Panc1 (cell line): Measurements from ENCODE around the gene SLC17A2. TPM values are rescaled to one million over a fixed set of nuclear protein-coding genes. Genes with fewer than 3 reads are reported as not detected.

ENCODE experiments used
- ATAC-seq: fragments of 200-7000 bp; cut with Tn5 transposase; 2 replicates; pipeline ENCODE4 v1.9.1; 2020; ENCODE audit warnings: mild to moderate bottlenecking, moderate library complexity
- BruUV-seq: library from RNA; stranded (reverse); fragments of 400-500 nt; replicated peaks from 2 replicates; lab custom pipeline; 2021; lab: Mats Ljungman, UMichigan
- CTCF ChIA-PET: fragments of 300-600 bp; sonication (Branson Sonifier 250); formaldehyde crosslinking; loops from one replicate; lab custom pipeline; 2022; ENCODE audit warnings: antibody characterized with exemption; lab: Charles Lee
- POLR2A ChIA-PET: fragments of 300-600 bp; sonication (Branson Sonifier 250); formaldehyde crosslinking; loops from one replicate; lab custom pipeline; 2022; ENCODE audit warnings: antibody characterized with exemption; lab: Charles Lee
- DNase-seq: peaks from one replicate; pipeline ENCODE4 v3.0.0-alpha.2; 2010; ENCODE audit warnings: low read depth, low spot score
- H3K27ac ChIP-seq: 2 replicates; pipeline ENCODE4 v1.5.1; 2011; ENCODE audit warnings: mild to moderate bottlenecking, low read length, inconsistent platforms
- H3K27me3 ChIP-seq: fragments of 200-500 bp; sonication (Bioruptor generic); 2 replicates; pipeline ENCODE4 v1.6.0; 2014; ENCODE audit warnings: low read length, inconsistent platforms; ENCODE audit not compliant: control insufficient read depth, insufficient read depth
- H3K36me3 ChIP-seq: fragments of 200-500 bp; sonication (Bioruptor generic); 2 replicates; pipeline ENCODE4 v1.5.1; 2014; ENCODE audit warnings: inconsistent platforms, mild to moderate bottlenecking, low read length, moderate library complexity; ENCODE audit not compliant: control insufficient read depth, insufficient read depth
- H3K4me1 ChIP-seq: 2 replicates; pipeline ENCODE4 v1.5.1; 2011; ENCODE audit warnings: inconsistent platforms, mild to moderate bottlenecking, low read length, moderate library complexity; ENCODE audit not compliant: control insufficient read depth, insufficient read depth
- H3K4me3 ChIP-seq, 2 experiments: 2 replicates each; pipeline ENCODE4 v1.5.1; 2011 to 2012; ENCODE audit warnings: low read depth in 2 of 2, low read length in 2 of 2, mild to moderate bottlenecking in 2 of 2, inconsistent platforms in 1 of 2, moderate library complexity in 1 of 2
- H3K9me3 ChIP-seq: fragments of 200-500 bp; sonication (Bioruptor generic); 2 replicates; pipeline ENCODE4 v1.5.1; 2014; ENCODE audit warnings: low read depth, mild to moderate bottlenecking, inconsistent platforms, low read length, moderate library complexity; ENCODE audit not compliant: control insufficient read depth, insufficient read depth
- POLR2AphosphoS5 ChIP-seq: IDR thresholded peaks from 2 replicates; pipeline ENCODE4 v1.6.1; 2012; ENCODE audit warnings: mild to moderate bottlenecking, low read depth, low read length, moderate library complexity
- REST ChIP-seq, 2 experiments: IDR thresholded peaks; 2 replicates each; pipeline ENCODE4 v1.6.1; 2011 to 2012; ENCODE audit warnings: low read depth in 2 of 2, control low read depth in 1 of 2, low read length in 1 of 2, mild to moderate bottlenecking in 1 of 2, moderate library complexity in 1 of 2; ENCODE audit not compliant: insufficient read depth in 1 of 2
- SIN3A ChIP-seq: IDR thresholded peaks from 2 replicates; pipeline ENCODE4 v1.6.1; 2012; ENCODE audit warnings: low read depth, mild to moderate bottlenecking, low read length, moderate library complexity, borderline replicate concordance; ENCODE audit not compliant: insufficient read depth
- TCF7L2 ChIP-seq: IDR thresholded peaks from 2 replicates; pipeline ENCODE4 v1.6.1; 2011; ENCODE audit warnings: mild to moderate bottlenecking, low read depth, low read length, inconsistent platforms
- in situ Hi-C: cut with HindIII; loops from 2 replicates; pipeline ENCODE4 v1.10.0; 2016; ENCODE audit warnings: low sequenced_read_pairs, low pct_unique_long_range_greater_than_20kb
- intact Hi-C: fragments of 100-400 bp; cut with micrococcal nuclease; formaldehyde crosslinking; loops from one replicate; pipeline ENCODE4 v1.10.0; 2022; ENCODE audit not compliant: unreplicated experiment
- total RNA-seq: library from RNA; stranded (reverse); gene quantifications from one replicate; pipeline ENCODE4 v1.2.1, GENCODE V29; 2021; ENCODE audit not compliant: unreplicated experiment
- TF ChIP-seq, protein P1 (sequence below): fragments of 450-650 bp; IDR thresholded peaks from 2 replicates; pipeline ENCODE4 v1.5.1; 2017; ENCODE audit warnings: mild to moderate bottlenecking

SLC17A2 gene
- total RNA-seq, 1 experiment from 2014 or later, result not detected

DNA sequence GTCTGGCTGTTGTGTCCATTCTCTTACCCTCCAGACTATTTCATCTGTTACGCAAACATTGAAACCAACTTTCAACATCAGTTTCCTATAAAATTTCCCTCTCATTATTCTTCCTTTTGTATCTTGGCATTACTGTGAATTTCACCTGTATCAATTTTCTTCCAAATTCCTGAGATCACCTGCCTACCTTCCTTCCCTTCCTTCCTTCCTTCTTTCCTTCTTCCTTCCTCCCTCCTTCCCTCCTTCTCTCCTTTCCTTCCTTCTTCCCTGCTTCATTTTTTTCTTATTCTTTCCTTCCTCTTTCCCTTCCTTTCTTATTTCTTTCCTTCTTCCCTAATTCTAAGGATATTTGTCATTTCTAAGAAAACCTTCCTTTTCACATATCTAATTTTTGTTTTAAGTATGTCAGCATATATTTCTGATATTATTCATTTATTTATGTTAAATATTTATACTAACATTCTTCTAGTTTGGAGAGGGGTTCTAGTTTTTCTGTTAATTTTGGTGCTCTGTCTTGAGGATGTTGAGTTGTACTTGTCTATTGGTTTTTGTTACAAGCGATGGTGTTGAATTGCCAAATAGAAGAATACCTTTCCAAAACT, 51.7 kb downstream of the SLC17A2 start:
- ChIA-PET POLR2A (no interaction called here), CTCF (no interaction called here)
- Histone ChIP-seq H3K27ac (no peak overlapping the region), H3K4me1 (no peaks in the 10 kb centered on the region), H3K4me3 (no peak overlapping the region), H3K27me3 (no peaks in the 10 kb centered on the region), H3K36me3 (no peaks in the 10 kb centered on the region), H3K9me3 (no peaks in the 10 kb centered on the region)
- intact Hi-C loops (no loop called here), in situ Hi-C loops (no loop called here)
- BruUV-seq, result no TSS peak
- ATAC-seq (no peak), DNase-seq (no peak)
- TF ChIP-seq TCF7L2 (no peak), REST (IDR thresholded peaks at IDR 0.05; ENCODE audit: insufficient read depth in 1 of 2, low read depth in 2 of 2, low read length in 1 of 2) (no peak), POLR2AphosphoS5 (no peak)

DNA sequence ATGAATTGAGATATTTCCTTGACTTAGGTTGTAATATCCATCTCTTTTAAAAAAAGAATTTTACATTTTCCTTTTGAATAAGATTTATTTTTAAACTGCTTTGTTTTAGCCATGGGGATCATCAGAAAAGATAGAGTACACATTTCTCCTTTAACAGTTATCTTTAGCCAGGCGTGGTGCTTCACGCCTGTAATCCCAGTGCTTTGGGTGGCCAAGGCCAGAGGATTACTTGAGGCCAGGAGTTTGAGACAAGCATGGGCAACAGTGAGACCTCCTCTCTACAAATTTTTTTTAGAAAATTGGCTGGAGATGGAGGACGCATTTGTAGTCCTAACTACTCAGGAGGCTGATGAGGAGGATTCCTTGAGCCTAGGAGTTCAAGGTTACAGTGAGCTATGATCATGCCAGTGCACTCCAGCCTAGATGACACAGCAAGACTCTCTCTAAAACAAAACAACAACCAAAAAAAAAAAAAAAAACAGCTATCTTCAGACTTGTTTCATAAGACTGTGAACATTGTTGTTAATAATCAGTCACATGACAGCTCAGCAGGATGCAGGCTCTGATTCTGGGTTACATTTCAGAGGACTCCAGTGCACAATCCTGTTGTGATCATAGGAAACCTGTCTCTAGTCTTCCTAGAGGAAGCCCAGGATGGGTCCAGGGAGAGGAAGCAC, 54.4 kb downstream of the SLC17A2 start:
- in situ Hi-C loops (no loop called here), intact Hi-C loops (no loop called here)
- no peaks in the 10 kb centered on the region for H3K27me3 ChIP-seq
- no peak for DNase-seq
- no peaks in the 10 kb centered on the region for H3K4me1 ChIP-seq
- no peaks in the 10 kb centered on the region for H3K36me3 ChIP-seq
- no peaks in the 10 kb centered on the region for H3K9me3 ChIP-seq
- ChIA-PET CTCF (no interaction called here), POLR2A (no interaction called here)
- no peak overlapping the region for H3K27ac ChIP-seq
- TF ChIP-seq, protein P1, sequence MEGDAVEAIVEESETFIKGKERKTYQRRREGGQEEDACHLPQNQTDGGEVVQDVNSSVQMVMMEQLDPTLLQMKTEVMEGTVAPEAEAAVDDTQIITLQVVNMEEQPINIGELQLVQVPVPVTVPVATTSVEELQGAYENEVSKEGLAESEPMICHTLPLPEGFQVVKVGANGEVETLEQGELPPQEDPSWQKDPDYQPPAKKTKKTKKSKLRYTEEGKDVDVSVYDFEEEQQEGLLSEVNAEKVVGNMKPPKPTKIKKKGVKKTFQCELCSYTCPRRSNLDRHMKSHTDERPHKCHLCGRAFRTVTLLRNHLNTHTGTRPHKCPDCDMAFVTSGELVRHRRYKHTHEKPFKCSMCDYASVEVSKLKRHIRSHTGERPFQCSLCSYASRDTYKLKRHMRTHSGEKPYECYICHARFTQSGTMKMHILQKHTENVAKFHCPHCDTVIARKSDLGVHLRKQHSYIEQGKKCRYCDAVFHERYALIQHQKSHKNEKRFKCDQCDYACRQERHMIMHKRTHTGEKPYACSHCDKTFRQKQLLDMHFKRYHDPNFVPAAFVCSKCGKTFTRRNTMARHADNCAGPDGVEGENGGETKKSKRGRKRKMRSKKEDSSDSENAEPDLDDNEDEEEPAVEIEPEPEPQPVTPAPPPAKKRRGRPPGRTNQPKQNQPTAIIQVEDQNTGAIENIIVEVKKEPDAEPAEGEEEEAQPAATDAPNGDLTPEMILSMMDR, result no peak
- TF ChIP-seq REST (IDR thresholded peaks at IDR 0.05; ENCODE audit: insufficient read depth in 1 of 2, low read depth in 2 of 2, low read length in 1 of 2), result no peak
- TF ChIP-seq SIN3A, result no peak
- TF ChIP-seq TCF7L2, result no peak
- no peak for TF ChIP-seq POLR2AphosphoS5
- H3K4me3 ChIP-seq, result no peak overlapping the region
- no peak for ATAC-seq
- no TSS peak for BruUV-seq
